Daoy (cell line): ENCODE data around the gene SMG1. TPM values are rescaled to one million over a fixed set of nuclear protein-coding genes. Genes with fewer than 3 reads are reported as not detected.
A peak's percentile ranks its signal among the peaks of the same experiment; 100 is the strongest.
"Not testable (repeated sequence)": the region's sequence is repeated elsewhere in the genome, so short reads cannot be mapped to it uniquely, and the experiment has no call there.

Experiments
- DNase-seq: peaks from one replicate; pipeline ENCODE4 v3.0.0-alpha.2; 2015; ENCODE audit warnings: low read depth
- total RNA-seq: library from RNA; depleted of rRNA; stranded (reverse); fragments of >200 nt; shearing (Covaris generic); gene quantifications from 2 replicates; pipeline ENCODE4 v1.2.3, GENCODE V29; 2014

The SMG1 gene
- total RNA-seq, 1 experiment from 2014 or later, result 22.0 TPM

- DNase-seq, result no peak
Measured at GRCh38 chr16:18800293-18800692, 125.9 kb downstream of the SMG1 start.

- DNase-seq, result no peak
Measured at GRCh38 chr16:18799500-18799899, 126.7 kb downstream of the SMG1 start.

GRCh38 chr16:18797746-18798145, 128.5 kb downstream of the SMG1 start:
- DNase-seq, result no peak

- no peak for DNase-seq
Measured at GRCh38 chr16:18796377-18796776, 129.8 kb downstream of the SMG1 start.

- DNase-seq, result no peak
Measured at GRCh38 chr16:18792836-18793433, 133.3 kb downstream of the SMG1 start.

GRCh38 chr16:18789850-18790706, 136.1 kb downstream of the SMG1 start, which contains the start of gene RPS15A:
Gene RPS15A (minus strand): TSS chr16:18790334. CDS start chr16:18789113, 1,221 bp downstream.
- DNase-seq, result peak; percentile 97

- DNase-seq, result no peak
Measured at GRCh38 chr16:18789515-18789849, 136.7 kb downstream of the SMG1 start.

GRCh38 chr16:18788828-18789514, 137.2 kb downstream of the SMG1 start:
- no peak for DNase-seq

GRCh38 chr16:18784917-18785623, 141.1 kb downstream of the SMG1 start:
- DNase-seq, result no peak

GRCh38 chr16:18783430-18784341, 142.5 kb downstream of the SMG1 start:
- no peak for DNase-seq

GRCh38 chr16:18782697-18783429, 143.3 kb downstream of the SMG1 start:
- no peak for DNase-seq

GRCh38 chr16:18781232-18781631, 145.0 kb downstream of the SMG1 start:
- DNase-seq, result not testable (repeated sequence)

GRCh38 chr16:18780460-18781026, 145.7 kb downstream of the SMG1 start:
- DNase-seq, result not testable (repeated sequence)

GRCh38 chr16:18777664-18778063, 148.5 kb downstream of the SMG1 start:
- DNase-seq, result not testable (repeated sequence)

GRCh38 chr16:18776334-18776733, 149.9 kb downstream of the SMG1 start:
- not testable (repeated sequence) for DNase-seq

- DNase-seq, result not testable (repeated sequence)
Measured at GRCh38 chr16:18774651-18775050, 151.6 kb downstream of the SMG1 start.

- DNase-seq, result not testable (repeated sequence)
Measured at GRCh38 chr16:18772171-18772570, 154.0 kb downstream of the SMG1 start.

- not testable (repeated sequence) for DNase-seq
Measured at GRCh38 chr16:18770336-18770962, 155.8 kb downstream of the SMG1 start.

GRCh38 chr16:18767217-18767616, 159.0 kb downstream of the SMG1 start:
- not testable (repeated sequence) for DNase-seq
